ENCODE measurements around the gene MAN2A1.

The MAN2A1 gene

DNA sequence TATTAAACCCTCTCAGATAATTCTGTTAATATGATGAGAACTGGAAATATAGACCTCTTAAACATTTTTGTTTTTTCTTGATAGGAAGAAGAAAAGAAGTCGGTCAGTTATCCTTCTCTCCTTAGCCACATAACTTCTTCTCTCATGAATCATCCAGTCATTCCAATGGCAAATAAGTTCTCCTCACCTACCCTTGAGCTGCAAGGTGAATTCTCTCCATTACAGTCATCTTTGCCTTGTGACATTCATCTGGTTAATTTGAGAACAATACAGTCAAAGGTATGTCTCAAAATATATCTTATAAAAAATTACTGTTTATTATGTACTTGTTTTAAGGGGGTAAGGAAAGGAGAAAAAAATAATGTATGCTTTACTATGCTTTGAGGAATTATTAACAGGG, 165.3 kb downstream of the MAN2A1 start:
- peaks cover 41% of the 10 kb centered on the region for H3K4me1 Mint-ChIP-seq (ENCODE audit: low read depth)

DNA sequence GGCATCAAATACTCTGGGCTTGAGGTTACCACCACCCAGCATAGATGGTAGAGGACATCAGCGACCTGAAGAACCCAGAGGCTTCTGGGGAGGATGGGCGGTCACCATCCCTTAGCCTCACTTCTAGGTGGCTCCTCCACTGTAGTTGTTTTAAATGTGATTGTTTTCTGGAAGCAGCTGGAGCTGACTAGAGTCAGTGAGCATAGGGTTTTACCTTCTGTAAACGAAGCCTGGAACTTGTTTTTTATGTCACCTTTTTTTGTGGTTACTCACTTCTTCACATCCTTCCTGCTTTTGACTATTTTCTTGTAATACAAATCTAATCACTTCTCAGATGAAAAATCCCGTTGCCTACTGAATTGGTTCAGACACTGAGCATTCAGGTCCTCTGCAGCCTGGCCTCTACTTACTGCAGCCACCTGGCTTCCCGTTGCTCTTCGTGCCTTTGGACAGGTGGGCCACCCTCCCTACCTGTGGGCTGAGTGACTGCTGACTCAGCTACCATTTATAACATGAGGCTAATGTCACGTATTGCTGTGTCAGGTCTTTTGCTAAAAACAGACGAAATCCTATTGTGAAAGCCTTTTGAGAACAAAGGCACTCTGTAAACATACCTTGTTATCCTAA, 167.8 kb downstream of the MAN2A1 start:
- peak overlapping the region; percentile 93 for H3K27ac Mint-ChIP-seq
- H3K27me3 Mint-ChIP-seq (ENCODE audit: low read depth): no peaks in the 10 kb centered on the region
- peaks cover 43% of the 10 kb centered on the region for H3K36me3 Mint-ChIP-seq (ENCODE audit: low read depth)
- H3K4me1 Mint-ChIP-seq (ENCODE audit: low read depth): peaks cover 39% of the 10 kb centered on the region
- H3K9me3 Mint-ChIP-seq: no peaks in the 10 kb centered on the region
- peak overlapping the region; percentile 72 for H3K4me3 Mint-ChIP-seq

More for the DNA sequence above, 165.3 kb downstream of the MAN2A1 start:
- no peak overlapping the region for H3K27ac Mint-ChIP-seq
- peaks cover 45% of the 10 kb centered on the region for H3K36me3 Mint-ChIP-seq (ENCODE audit: low read depth)
- H3K27me3 Mint-ChIP-seq (ENCODE audit: low read depth): no peaks in the 10 kb centered on the region
- no peak overlapping the region for H3K4me3 Mint-ChIP-seq
- H3K9me3 Mint-ChIP-seq: peaks cover 3% of the 10 kb centered on the region

GRCh38 chr5:109859537-109859936, 169.8 kb downstream of the MAN2A1 start:
- Mint-ChIP-seq H3K9me3 (no peaks in the 10 kb centered on the region), H3K27me3 (ENCODE audit: low read depth) (no peaks in the 10 kb centered on the region), H3K4me1 (ENCODE audit: low read depth) (peaks cover 52% of the 10 kb centered on the region), H3K4me3 (no peak overlapping the region), H3K36me3 (ENCODE audit: low read depth) (peaks cover 44% of the 10 kb centered on the region), H3K27ac (no peak overlapping the region)

DNA sequence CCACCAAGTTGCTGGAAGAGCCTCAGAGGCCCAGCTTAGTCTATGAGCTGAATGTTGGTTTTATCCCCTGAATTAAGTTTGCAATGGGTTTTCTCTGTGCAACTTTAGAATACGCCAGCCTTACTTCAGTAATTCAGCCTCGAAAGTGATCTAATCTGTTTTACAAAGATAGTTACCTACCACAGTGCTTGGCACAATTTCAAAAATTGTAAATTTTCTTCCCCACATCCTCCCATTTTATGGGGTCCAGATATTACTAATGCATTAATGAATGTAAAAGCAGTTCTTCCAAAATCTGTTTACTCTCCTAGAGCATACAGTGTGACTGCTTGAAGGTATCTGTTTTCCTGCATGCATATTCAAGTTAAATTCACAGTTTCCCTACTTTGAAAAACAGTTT, 172.6 kb downstream of the MAN2A1 start:
- Mint-ChIP-seq H3K36me3 (ENCODE audit: low read depth) (peaks cover 54% of the 10 kb centered on the region), H3K4me3 (no peak overlapping the region), H3K27me3 (ENCODE audit: low read depth) (no peaks in the 10 kb centered on the region), H3K9me3 (no peaks in the 10 kb centered on the region), H3K4me1 (ENCODE audit: low read depth) (peaks cover 48% of the 10 kb centered on the region), H3K27ac (no peak overlapping the region)

DNA sequence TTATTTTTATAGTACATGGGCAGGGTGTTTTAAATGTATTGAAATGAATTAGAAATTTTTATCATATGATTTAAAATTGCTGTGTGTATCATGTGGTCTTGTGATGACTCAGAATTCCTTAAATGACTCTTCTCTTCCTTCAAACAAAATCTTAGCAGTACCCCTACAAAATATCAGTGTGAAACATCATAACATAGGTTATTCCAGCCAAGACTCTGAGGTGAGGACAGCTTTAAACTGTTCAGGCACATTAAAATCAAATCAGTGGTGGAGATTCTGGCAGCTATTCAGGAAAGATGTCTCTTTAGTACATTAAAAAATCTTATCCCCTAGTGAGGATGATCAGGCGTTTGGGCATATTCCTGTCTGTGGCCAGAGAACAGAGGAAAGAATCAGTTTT, 174.0 kb downstream of the MAN2A1 start:
- H3K36me3 Mint-ChIP-seq (ENCODE audit: low read depth): peaks cover 53% of the 10 kb centered on the region
- H3K27ac Mint-ChIP-seq: peak overlapping the region; percentile 65
- H3K27me3 Mint-ChIP-seq (ENCODE audit: low read depth): no peaks in the 10 kb centered on the region
- no peaks in the 10 kb centered on the region for H3K9me3 Mint-ChIP-seq
- H3K4me1 Mint-ChIP-seq (ENCODE audit: low read depth): peaks cover 40% of the 10 kb centered on the region
- H3K4me3 Mint-ChIP-seq: peak overlapping the region; percentile 2

- Mint-ChIP-seq H3K27me3 (ENCODE audit: low read depth) (no peaks in the 10 kb centered on the region), H3K9me3 (peaks cover 4% of the 10 kb centered on the region), H3K4me3 (no peak overlapping the region), H3K4me1 (ENCODE audit: low read depth) (peaks cover 40% of the 10 kb centered on the region), H3K36me3 (ENCODE audit: low read depth) (peaks cover 50% of the 10 kb centered on the region), H3K27ac (no peak overlapping the region)
These were observed 175.9 kb downstream of the MAN2A1 start for GRCh38 chr5:109865637-109866036.

- no peak overlapping the region for H3K4me3 Mint-ChIP-seq
- H3K27me3 Mint-ChIP-seq (ENCODE audit: low read depth): no peaks in the 10 kb centered on the region
- H3K4me1 Mint-ChIP-seq (ENCODE audit: low read depth): peaks cover 40% of the 10 kb centered on the region
- H3K36me3 Mint-ChIP-seq (ENCODE audit: low read depth): peaks cover 47% of the 10 kb centered on the region
- H3K9me3 Mint-ChIP-seq: peaks cover 4% of the 10 kb centered on the region
- no peak overlapping the region for H3K27ac Mint-ChIP-seq
These were observed 176.3 kb downstream of the MAN2A1 start for GRCh38 chr5:109866051-109866450.

- Mint-ChIP-seq H3K4me3 (no peak overlapping the region), H3K36me3 (ENCODE audit: low read depth) (peaks cover 43% of the 10 kb centered on the region)
These were observed 179.0 kb downstream of the MAN2A1 start for GRCh38 chr5:109868737-109869136.

GRCh38 chr5:109873687-109874086, 184.0 kb downstream of the MAN2A1 start:
- Mint-ChIP-seq H3K36me3 (ENCODE audit: low read depth) (peaks cover 21% of the 10 kb centered on the region), H3K4me1 (ENCODE audit: low read depth) (peaks cover 32% of the 10 kb centered on the region), H3K27ac (no peak overlapping the region), H3K27me3 (ENCODE audit: low read depth) (no peaks in the 10 kb centered on the region), H3K4me3 (no peak overlapping the region), H3K9me3 (peaks cover 8% of the 10 kb centered on the region)

More at GRCh38 chr5:109868737-109869136, 179.0 kb downstream of the MAN2A1 start:
- H3K27me3 Mint-ChIP-seq (ENCODE audit: low read depth): no peaks in the 10 kb centered on the region
- H3K4me1 Mint-ChIP-seq (ENCODE audit: low read depth): peaks cover 29% of the 10 kb centered on the region
- H3K27ac Mint-ChIP-seq: no peak overlapping the region
- peaks cover 8% of the 10 kb centered on the region for H3K9me3 Mint-ChIP-seq

DNA sequence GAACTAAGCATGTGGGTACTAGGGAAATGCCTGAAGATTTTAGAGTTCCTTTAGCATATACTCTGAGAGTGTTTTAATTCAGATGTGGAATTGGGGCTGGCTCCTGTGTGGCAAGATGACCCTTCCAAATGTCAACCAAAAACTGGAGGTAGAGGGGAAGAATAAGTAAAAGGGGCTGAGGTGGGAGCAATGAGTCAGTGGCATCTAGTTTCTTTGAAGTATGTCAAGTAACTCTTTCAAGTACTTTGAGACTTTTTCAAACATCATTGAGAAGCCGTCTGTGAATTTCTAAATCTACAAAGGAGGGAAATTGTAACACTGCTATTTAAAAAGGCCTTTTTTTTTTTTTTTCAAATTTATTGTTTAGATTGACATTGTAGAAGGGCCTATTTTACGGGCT, 184.4 kb downstream of the MAN2A1 start:
- peaks cover 28% of the 10 kb centered on the region for H3K4me1 Mint-ChIP-seq (ENCODE audit: low read depth)
- H3K27me3 Mint-ChIP-seq (ENCODE audit: low read depth): no peaks in the 10 kb centered on the region
- no peak overlapping the region for H3K27ac Mint-ChIP-seq
- H3K9me3 Mint-ChIP-seq: peaks cover 8% of the 10 kb centered on the region
- H3K4me3 Mint-ChIP-seq: no peak overlapping the region
- H3K36me3 Mint-ChIP-seq (ENCODE audit: low read depth): peaks cover 18% of the 10 kb centered on the region

GRCh38 chr5:109876030-109876725, 186.5 kb downstream of the MAN2A1 start:
- peaks cover 29% of the 10 kb centered on the region for H3K4me1 Mint-ChIP-seq (ENCODE audit: low read depth)
- H3K27ac Mint-ChIP-seq: peak overlapping the region; percentile 54
- peaks cover 5% of the 10 kb centered on the region for H3K9me3 Mint-ChIP-seq
- H3K36me3 Mint-ChIP-seq (ENCODE audit: low read depth): peaks cover 11% of the 10 kb centered on the region
- peak overlapping the region; percentile 46 for H3K4me3 Mint-ChIP-seq
- H3K27me3 Mint-ChIP-seq (ENCODE audit: low read depth): no peaks in the 10 kb centered on the region

DNA sequence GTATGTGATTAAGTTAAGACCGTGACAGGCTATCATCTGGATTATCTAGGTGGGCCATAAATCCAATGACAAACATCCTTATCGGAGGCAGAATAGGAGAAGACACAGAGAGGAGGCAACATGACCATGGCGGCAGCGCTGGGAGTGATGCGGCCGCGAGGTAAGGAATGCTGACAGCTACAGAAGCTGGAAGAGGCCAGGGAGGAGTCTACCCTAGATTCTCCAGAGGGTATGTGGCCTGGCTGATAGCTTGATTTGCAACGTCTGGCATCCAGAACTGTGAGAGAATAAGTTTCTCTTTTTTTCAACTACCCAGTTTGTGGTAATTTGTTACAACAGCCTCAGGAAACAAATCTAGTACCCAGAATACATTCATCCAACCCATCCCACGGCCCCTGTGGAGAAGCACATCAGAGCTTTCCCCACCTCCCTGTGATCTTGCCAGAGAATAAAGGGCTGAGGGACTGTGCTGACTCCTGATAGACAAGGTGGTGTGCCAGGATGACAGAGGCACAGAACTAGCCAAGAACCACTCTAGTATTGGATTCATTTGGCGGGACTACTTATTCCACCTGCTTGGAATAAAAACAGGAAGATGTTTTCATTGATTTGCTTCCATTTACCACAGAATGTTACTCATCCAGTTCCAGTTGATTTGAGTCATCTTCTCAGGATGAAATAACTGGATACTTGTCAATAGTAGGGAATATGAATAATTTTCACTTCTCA, 187.4 kb downstream of the MAN2A1 start:
- Mint-ChIP-seq H3K9me3 (peaks cover 3% of the 10 kb centered on the region), H3K27ac (no peak overlapping the region), H3K4me1 (ENCODE audit: low read depth) (peaks cover 28% of the 10 kb centered on the region), H3K27me3 (ENCODE audit: low read depth) (no peaks in the 10 kb centered on the region), H3K4me3 (no peak overlapping the region), H3K36me3 (ENCODE audit: low read depth) (peaks cover 11% of the 10 kb centered on the region)

DNA sequence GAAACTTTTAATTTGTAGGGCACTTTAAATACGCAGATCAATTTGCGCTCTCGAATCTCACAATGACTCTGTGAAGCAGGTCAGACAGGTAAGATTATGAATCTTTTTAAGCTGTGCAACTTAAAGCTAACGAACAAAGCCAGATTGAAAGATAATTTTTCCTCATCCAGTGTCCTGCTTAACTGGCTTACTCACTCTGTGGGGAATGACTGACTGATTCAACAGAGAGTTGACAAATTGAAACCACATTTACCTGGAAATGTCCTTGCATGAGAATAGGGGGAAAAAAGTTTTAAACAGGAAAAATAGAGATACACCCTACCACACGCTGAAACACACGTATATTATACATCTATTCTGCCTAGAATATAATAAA, 187.9 kb downstream of the MAN2A1 start:
- peaks cover 34% of the 10 kb centered on the region for H3K4me1 Mint-ChIP-seq (ENCODE audit: low read depth)
- H3K27me3 Mint-ChIP-seq (ENCODE audit: low read depth): no peaks in the 10 kb centered on the region
- H3K36me3 Mint-ChIP-seq (ENCODE audit: low read depth): peaks cover 9% of the 10 kb centered on the region
- peaks cover 3% of the 10 kb centered on the region for H3K9me3 Mint-ChIP-seq
- no peak overlapping the region for H3K4me3 Mint-ChIP-seq
- no peak overlapping the region for H3K27ac Mint-ChIP-seq

GRCh38 chr5:109878887-109879286, 189.2 kb downstream of the MAN2A1 start:
- Mint-ChIP-seq H3K27me3 (ENCODE audit: low read depth) (no peaks in the 10 kb centered on the region), H3K27ac (no peak overlapping the region), H3K9me3 (peaks cover 3% of the 10 kb centered on the region), H3K36me3 (ENCODE audit: low read depth) (peaks cover 7% of the 10 kb centered on the region), H3K4me3 (no peak overlapping the region), H3K4me1 (ENCODE audit: low read depth) (peaks cover 35% of the 10 kb centered on the region)
